GM19455 (cell line): Measurements from ENCODE around the gene ZNF326.

Experiments used
- ATAC-seq: cut with Tn5 transposase; IDR thresholded peaks from one replicate; pipeline ENCODE4 v1.9.1; 2021; ENCODE audit not compliant: unreplicated experiment

Gene ZNF326

DNA sequence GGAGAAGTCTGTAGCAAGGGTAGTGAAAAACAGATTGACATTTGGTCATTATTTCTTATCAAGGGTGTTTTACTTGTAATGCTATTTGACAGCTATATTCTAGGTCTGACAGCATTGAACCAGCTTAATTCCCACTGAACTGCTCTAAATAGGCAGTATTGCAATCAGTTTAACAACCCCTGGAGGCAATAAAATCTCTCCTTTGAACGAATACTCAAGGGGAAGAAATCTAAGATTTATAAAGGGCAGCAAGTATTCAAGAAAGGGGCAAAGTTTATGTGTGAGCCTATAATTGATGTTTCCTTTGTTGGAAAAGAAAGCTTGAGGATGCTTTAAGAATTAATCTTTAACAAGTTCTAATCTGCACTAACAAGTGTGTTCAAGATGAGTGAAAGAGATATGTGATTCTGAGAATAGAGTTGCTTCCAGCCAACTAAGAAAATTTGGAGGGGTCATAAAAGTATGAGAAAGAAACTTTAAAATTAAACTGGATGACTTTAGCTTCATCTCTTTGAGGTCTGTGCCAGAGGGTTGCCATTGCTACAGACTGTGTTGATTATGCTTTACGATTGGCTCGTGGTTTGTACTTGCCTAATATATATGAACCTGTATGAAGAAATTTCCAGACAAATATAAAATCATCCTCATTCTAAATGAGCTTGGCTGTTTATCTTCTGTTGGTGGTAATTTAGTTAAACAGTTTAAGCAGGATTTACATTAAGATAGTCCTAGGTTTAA lies 72.5 kb downstream of the ZNF326 start:
- ATAC-seq = no peak

DNA sequence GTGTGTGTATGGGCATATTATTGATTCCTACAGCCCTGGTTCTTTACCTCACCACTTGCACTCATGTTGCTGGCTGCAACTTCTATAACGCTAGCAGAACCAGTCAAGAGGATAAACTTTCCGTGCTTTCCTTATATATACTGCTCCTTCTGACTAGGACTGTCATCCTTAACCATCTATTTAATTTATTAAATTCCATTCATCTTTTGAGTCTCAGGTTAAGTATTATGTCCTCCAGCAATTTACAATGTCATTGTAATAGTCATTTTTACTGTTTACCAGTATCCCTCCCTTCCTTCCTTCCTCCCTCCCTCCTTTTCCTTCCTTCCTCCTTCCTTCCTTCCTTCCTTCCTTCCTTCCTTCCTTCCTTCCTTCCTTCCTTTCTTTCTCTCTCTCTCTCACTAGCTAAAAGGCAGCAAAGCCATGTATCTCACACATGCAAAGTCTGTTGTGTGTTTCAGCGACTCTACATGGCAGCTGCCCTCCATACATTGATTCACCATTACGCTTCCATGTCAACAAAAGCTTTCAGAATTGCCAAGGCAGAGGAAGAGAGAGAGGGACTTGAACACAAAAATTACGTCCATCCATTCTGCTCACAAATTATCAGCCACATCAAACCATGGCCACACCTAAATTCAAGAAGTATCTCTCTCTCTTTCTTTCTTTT lies 73.8 kb downstream of the ZNF326 start:
- no peak for ATAC-seq

DNA sequence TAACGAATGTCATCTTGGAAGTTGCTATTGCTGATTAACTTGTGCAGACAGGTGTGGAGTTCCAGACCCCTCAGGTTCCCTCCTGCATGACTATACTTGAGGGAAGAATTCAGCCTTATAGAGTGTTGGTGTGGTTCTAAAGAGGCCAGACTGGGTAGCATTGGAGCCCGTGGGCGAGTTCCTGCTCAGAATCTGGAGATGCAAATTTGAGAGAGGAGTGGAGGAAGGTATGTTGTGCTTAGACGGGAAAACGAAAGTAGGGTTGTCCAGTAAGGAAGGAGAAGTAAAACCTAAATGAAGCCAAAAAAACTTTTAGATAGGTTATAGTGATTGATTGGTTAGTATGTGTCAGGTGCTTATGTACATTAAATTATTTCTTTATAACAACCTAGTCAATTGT lies 79.2 kb downstream of the ZNF326 start:
- no peak for ATAC-seq

DNA sequence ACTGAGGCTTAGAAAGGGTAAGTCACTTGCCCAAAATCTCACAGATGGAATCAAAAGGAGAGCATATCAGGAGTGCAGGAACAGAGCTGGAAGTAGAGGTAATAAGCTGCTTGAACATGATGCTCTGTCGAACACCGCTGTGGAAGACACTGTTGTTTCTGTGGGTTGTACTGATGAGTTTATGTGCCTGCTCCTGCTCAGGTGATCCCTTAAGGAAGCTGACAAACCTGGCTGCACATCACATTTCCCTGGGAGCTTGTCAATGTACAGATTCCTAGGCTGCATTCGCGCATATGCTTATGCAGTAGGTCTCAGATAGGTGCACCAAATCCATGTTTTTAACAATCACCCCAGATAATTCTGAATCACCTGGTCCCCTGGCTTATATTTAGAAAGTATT lies 79.7 kb downstream of the ZNF326 start:
- no peak for ATAC-seq

DNA sequence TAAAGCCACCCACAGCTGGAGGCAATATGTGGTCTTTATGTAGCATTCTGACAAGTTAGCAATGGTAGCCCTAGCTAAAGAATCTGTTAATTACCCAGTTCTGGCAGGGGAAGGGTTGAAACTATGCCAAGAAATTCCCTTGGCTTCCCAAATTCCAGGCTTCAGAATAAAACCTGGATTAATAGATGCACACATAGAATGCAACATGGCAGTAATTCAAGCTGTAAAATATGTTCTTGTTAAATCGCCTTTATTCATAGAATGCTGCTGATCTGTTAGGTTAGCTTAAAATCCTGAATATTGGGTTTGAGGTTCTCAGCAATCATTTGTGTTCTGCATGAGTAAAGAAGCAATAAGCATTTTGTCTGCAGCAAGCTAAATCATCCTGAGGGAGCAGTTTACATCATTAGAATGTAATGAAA lies 80.1 kb downstream of the ZNF326 start:
- no peak for ATAC-seq

DNA sequence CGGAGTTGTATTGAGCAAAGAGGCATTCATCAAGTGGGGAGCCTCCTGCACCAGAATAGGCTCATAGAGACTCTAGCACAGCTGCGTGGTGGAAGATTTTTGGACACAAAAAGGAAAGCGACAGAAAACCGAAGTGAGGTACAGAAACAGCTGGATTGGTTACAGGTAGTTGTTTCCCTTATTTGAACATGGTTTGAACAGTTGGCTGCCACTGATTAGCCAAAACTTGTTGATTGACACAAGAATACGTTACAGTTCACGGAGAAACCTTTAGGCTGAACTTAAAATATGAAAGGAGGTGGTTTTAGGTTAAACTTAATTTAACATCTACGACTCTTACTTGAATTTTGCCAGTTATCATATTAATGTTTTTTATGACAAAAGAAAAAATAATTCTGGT lies 89.1 kb downstream of the ZNF326 start:
- ATAC-seq = no peak
